NCI-H1417 treated with DMSO at 0.1 percent for 48 hours (cell line): ENCODE measurements around the gene TAP2.

Experiments used
- DNase-seq: peaks from one replicate; lab custom pipeline; 2025; lab: John Stamatoyannopoulos, UW

The TAP2 gene

GRCh38 chr6:32854376-32855178 is 16.0 kb upstream of the TAP2 start:
- no peak for DNase-seq

DNA sequence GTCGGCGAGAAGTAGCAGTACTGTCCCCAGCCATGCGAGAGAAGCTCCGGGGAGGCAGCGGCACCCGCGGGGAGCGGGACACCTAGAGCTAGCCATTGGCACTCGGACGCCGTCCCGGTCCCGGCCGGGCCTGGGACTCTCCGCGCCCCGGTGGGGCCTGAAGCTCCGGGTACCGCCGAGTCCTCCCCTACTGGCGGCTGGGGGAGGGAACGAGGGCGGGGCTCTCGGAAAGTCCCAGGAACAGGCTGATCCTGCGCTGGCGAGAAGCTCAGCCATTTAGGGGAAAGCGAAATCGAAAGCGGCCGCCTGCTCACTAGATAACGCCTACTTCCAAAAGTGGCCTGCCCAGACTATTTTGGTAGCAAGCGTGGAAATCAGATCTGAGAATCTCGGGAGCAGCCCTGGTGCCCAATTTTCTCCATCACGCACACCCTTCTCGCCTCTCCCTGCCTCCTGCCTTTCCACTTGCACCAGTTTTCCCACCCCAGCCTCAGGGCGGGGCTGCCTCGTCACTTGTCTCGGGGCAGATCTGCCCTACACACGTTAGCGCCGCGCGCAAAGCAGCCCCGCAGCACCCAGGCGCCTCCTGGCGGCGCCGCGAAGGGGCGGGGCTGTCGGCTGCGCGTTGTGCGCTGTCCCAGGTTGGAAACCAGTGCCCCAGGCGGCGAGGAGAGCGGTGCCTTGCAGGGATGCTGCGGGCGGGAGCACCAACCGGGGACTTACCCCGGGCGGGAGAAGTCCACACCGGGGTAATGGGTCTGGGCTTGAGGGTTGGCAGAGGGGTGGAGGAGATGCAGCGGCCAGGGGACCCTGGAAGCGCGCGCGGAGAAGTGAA is 15.2 kb upstream of the TAP2 start, which contains the start of the genes PSMB9 and TAP1:
Gene PSMB9, plus strand, starts transcription at position 652 of the 835 bp plus-strand sequence. Its CDS starts 38 bp downstream, at position 690.
Gene TAP1, minus strand, starts transcription at position 164 of the 835 bp plus-strand sequence. Its CDS starts 68 bp downstream, at position 96.
- DNase-seq: no peak

- no peak for DNase-seq
Measured at GRCh38 chr6:32852844-32853540, 14.5 kb upstream of the TAP2 start.

GRCh38 chr6:32852018-32852843 is 13.7 kb upstream of the TAP2 start:
- no peak for DNase-seq

DNA sequence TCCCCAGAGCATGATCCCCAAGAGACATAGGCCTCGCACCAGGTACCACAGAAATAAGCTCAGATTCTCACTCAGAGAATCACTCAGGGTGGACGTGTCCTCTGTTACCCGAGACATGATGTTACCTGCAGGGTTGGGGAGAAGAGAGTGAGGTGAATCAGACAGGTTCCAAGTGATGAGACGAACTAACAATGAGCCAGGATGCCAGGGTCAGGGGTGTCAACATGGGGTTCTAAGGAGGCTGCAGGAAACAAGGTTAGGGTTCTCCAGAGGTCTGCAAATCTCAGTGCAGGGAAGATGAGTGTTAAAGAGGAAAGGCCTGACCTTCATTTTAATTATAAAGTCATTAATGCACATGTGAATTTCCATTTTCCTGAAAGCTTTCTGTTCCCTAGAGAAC is 12.5 kb upstream of the TAP2 start:
- DNase-seq: no peak

DNA sequence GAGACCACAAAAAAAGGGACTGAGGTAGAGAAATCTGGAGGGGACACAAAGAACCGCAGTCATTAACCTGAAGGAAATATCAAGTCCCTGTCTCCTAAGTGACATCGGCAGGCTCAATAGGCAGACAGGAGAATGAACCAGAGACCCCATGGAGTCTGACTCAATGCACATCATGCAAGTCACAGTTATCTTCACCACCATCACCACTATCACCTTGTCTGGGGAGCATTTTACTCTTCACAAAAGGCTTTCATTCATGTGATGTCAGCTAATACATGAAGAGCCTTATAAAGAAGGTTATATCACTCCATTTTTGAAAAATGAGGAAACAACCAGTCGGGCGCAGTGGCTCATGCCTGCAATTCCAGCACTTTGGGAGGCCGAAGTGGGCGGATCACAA is 10.6 kb upstream of the TAP2 start:
- no peak for DNase-seq

DNA sequence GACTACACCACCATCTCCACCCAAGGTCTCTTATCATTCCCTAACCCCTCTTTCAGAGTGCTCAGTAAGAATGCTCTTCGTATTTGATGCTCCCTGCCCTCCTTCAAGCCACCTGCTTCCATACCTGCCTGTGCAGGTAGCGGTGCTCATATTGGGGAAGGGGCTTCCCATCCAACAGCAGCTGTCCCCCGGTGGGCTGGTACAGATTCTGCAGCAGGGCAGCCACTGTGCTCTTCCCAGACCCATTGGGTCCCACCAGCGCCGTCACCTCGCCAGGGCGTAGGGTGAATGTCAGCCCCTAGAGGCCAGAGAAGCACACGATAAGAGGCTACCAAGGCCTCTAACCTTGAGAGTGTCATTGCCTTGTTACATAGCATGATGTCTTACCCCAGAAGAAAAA is 9.3 kb upstream of the TAP2 start:
- no peak for DNase-seq

DNA sequence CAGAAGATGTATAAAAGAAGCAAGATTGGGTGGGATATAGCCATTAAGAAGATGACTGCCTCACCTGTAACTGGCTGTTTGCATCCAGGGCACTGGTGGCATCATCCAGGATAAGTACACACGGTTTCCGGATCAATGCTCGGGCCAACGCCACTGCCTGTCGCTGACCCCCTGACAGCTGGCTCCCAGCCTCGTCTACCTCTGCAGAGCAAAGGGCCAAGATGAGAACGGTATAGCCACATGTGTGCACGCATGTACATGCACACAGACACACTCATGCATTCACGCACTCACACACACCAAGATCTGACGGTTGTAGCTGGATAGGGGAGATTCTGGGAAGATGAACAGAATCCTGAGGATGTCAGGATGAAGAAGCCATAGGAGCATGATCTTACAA is 8.5 kb upstream of the TAP2 start:
- no peak for DNase-seq

GRCh38 chr6:32845384-32845884 is 6.9 kb upstream of the TAP2 start:
- no peak for DNase-seq

- no peak for DNase-seq
Measured at GRCh38 chr6:32844839-32845383, 6.4 kb upstream of the TAP2 start.

DNA sequence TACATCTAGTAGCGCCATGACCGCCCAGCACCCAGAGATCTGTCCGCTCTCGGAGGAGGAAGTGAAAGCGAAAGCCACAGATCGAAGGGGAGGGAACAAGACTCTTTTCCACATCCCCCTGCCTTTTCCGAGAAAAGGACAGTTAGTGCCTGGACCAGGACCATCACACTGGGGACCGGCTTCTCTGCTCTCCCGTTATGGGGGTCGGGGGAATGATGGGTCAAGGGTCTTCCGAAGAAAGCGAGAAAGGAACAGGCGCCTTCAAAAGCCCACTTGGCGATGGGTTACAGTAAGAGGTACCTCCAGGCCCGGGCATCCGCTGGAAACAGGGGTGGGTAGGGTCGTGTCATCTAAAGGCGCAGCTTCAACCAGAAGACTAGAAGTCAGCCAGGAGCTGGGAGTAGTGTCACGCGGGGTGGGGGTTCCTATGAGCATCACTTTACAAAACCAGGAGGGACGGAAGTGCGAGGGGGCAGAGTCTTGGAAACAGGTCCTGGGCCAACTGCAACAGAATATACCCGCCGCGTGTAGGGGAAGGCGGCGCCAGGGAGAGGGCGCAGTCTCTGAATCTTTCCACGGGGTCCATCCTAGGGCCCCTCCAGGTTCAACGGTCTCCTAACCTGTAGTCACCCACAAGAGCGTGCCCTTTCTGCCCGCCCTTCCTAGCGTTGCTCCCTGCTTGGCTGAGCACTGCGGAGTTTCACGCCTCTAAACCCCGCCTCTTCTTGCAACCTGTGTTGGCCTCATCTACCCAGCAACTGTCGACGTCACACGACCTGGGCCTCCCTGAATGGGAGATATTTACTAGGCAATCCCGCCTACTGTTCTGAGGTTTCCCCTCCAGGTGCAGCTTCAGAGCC is 5.7 kb upstream of the TAP2 start, which contains the start of gene PSMB8:
Gene PSMB8, minus strand, starts transcription at position 69 of the 860 bp plus-strand sequence. Its CDS starts 51 bp downstream, at position 18.
- DNase-seq: peak; percentile 72

- DNase-seq: no peak
Measured at GRCh38 chr6:32843331-32843978, 4.9 kb upstream of the TAP2 start.

GRCh38 chr6:32842690-32843089 is 4.2 kb upstream of the TAP2 start:
- no peak for DNase-seq

DNA sequence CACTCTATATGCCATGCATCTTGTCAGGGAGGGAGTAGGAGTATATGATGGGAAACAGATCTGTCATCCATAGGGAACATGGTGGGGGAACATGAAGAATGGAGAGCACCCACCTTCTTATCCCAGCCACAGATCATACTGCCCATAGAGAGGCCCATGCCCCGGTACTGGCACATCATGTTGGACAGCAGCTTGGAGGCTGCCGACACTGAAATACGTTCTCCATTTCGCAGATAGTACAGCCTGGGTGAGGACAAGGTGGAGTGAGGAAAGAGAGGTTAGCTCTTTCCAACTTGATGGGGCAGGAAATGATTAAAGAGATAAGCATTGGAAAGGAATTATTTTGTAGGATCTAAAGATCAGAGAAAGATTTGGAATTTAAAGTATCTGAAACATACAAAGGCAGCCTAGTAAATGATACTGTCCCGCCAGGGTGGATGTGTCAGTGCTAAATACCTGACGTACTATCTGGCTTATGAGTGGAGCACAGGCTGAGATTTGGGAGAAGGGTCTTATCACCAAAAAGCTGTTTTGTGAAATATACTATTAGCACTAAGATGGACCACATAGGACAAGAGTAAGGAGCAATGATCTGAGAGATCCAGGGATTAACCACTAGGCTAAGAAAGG is 3.6 kb upstream of the TAP2 start:
- DNase-seq: no peak

DNA sequence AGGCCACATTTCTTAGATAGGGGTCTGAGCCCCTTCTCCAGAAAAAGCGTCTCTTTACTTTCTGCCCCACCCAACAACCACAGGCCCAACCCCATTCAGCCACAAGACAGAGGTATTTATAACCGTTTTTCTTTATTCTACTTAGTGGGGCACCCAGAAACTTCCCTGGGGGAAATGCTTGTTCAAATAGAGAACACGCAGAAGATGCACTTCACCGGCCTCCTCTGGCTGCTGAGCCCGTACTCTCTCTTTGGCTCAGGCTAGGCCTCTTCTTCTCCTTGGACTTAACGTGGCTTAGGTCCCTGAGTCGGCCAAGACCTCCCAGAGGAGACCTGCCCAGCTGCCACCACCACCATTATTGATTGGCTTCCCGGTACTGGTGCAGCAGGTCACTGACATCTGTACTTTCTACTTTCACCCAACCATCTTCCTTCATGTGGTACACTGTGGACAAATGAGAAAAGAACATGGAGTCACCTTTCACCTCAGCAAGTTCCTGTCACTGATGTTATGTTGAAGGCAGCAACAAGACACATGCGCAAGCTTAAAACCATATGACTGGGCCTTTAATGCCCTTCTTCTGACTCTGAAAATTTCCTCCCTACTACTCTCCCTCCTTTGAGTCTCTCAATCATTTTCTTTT is 2.2 kb upstream of the TAP2 start:
- DNase-seq: no peak

- no peak for DNase-seq
Measured at GRCh38 chr6:32839356-32839755, 817 bp upstream of the TAP2 start.

DNA sequence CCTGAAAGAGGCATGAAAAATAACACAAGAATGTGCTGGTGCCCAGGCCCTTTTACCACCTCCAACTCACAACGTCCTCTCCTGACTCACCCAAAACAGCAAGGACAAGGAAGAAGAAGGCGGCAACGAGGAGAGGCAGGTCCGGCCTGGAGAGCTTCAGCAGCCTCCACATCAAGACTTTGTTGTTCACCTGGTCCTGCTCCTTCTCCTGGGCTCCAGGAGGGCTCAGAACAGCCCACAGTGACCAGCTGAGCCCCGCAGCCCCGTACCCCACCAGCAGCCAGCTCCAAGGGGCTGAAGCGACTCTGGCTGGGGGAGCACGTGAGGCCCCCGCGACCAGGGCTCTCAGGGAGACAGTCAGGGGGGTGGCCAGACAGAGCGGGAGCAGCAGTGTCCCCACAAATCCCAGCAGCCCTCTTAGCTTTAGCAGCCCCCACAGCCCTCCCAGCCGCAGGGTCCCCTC is 857 bp downstream of the TAP2 start:
- DNase-seq: no peak

- DNase-seq: no peak
Measured at GRCh38 chr6:32836873-32837272, 1.7 kb downstream of the TAP2 start.
